Ammon's horn (tissue), 1 donor: ENCODE data around the gene TSHR.
A peak's percentile ranks its signal among the peaks of the same experiment; 100 is the strongest.
"Not testable (repeated sequence)": the region's sequence is repeated elsewhere in the genome, so short reads cannot be mapped to it uniquely, and the experiment has no call there.

Experiments
- DNase-seq: peaks from one replicate; pipeline ENCODE4 v3.0.0-alpha.2; 2016; ENCODE audit warnings: low spot score

Gene TSHR

GRCh38 chr14:80951491-80951890 lies 3.9 kb upstream of the TSHR start:
- no peak for DNase-seq

GRCh38 chr14:80953211-80953610 lies 2.2 kb upstream of the TSHR start:
- DNase-seq, result not testable (repeated sequence)

- DNase-seq, result peak; percentile 83
These were observed 628 bp upstream of the TSHR start for GRCh38 chr14:80954687-80955299.

GRCh38 chr14:80956102-80956501 lies 681 bp downstream of the TSHR start:
- DNase-seq, result no peak

- peak; percentile 43 for DNase-seq
These were observed 1.5 kb downstream of the TSHR start for GRCh38 chr14:80956922-80957321.

- DNase-seq, result no peak
These were observed 2.2 kb downstream of the TSHR start for GRCh38 chr14:80957613-80958012.

- no peak for DNase-seq
These were observed 2.8 kb downstream of the TSHR start for GRCh38 chr14:80958226-80958625.

- DNase-seq, result no peak
These were observed 3.5 kb downstream of the TSHR start for GRCh38 chr14:80958939-80959338.

GRCh38 chr14:80959496-80959895 lies 4.1 kb downstream of the TSHR start:
- DNase-seq, result peak; percentile 49

- DNase-seq, result no peak
These were observed 9.6 kb downstream of the TSHR start for GRCh38 chr14:80965037-80965436.

GRCh38 chr14:80973931-80974641 lies 18.7 kb downstream of the TSHR start:
- peak; percentile 47 for DNase-seq

- no peak for DNase-seq
These were observed 19.3 kb downstream of the TSHR start for GRCh38 chr14:80974679-80975078.

- DNase-seq, result no peak
These were observed 21.8 kb downstream of the TSHR start for GRCh38 chr14:80977221-80977620.

- no peak for DNase-seq
These were observed 23.0 kb downstream of the TSHR start for GRCh38 chr14:80978403-80978802.

- DNase-seq, result no peak
These were observed 24.5 kb downstream of the TSHR start for GRCh38 chr14:80979951-80980350.

- DNase-seq, result no peak
These were observed 25.7 kb downstream of the TSHR start for GRCh38 chr14:80981156-80981555.

GRCh38 chr14:80981673-80982072 lies 26.3 kb downstream of the TSHR start:
- no peak for DNase-seq

- DNase-seq, result no peak
These were observed 27.3 kb downstream of the TSHR start for GRCh38 chr14:80982711-80983110.

- DNase-seq, result peak; percentile 81
These were observed 32.0 kb downstream of the TSHR start for GRCh38 chr14:80987235-80988032.

- no peak for DNase-seq
These were observed 32.8 kb downstream of the TSHR start for GRCh38 chr14:80988192-80988591.

- DNase-seq, result no peak
These were observed 33.5 kb downstream of the TSHR start for GRCh38 chr14:80988735-80989429.

GRCh38 chr14:80992580-80992979 lies 37.2 kb downstream of the TSHR start:
- DNase-seq, result no peak
